ENCODE data around the gene STK11IP. TPM values are rescaled to one million over a fixed set of nuclear protein-coding genes. Genes with fewer than 3 reads are reported as not detected.

The STK11IP gene
- total and polyA plus RNA-seq, 2 of the 4 experiments (the other 2 are of a cell fraction): 14.5 to 19.7 TPM

- Histone ChIP-seq H2BK15ac (ENCODE audit: low read depth, low read length) (no peak overlapping the region), H4K5ac (ENCODE audit: low read depth, low read length) (no peak overlapping the region), H2BK20ac (ENCODE audit: low read depth, low read length) (no peak overlapping the region), H3K14ac (replicated peaks; ENCODE audit: low read depth, low read length) (no peak overlapping the region), H3K4me1 (ENCODE audit: control insufficient read depth, insufficient read depth, low read length) (peaks cover 2% of the 10 kb centered on the region; the same call in 1 of the 2 replicates), H2AK9ac (replicated peaks; ENCODE audit: low read depth, low read length, poor library complexity) (no peak overlapping the region), H3K56ac (ENCODE audit: extremely low read depth, insufficient read depth, low read length) (no peak overlapping the region), H3K9ac (ENCODE audit: low read depth, low read length) (no peak overlapping the region), H3K4me2 (ENCODE audit: low read depth, low read length) (no peak overlapping the region), H3K18ac (ENCODE audit: low read depth, low read length) (no peak overlapping the region), H3K79me1 (ENCODE audit: low read depth in 1 of 2, low read length in 2 of 2) (no peaks in the 10 kb centered on the region), H3K9me1 (ENCODE audit: insufficient read depth, low read length) (peaks cover 3% of the 10 kb centered on the region; the same call in 1 of the 2 replicates), H3K36me3 (ENCODE audit: control insufficient read depth, insufficient read depth, low read length) (peaks cover 13% of the 10 kb centered on the region), H3K4me3 (ENCODE audit: insufficient read depth, low read depth, low read length) (no peak overlapping the region), H2AFZ (replicated peaks; ENCODE audit: low read length, poor library complexity) (no peak overlapping the region), H2BK5ac (ENCODE audit: low read depth, low read length, poor library complexity, severe bottlenecking) (no peak overlapping the region), H3K27ac (ENCODE audit: insufficient read depth, low read length) (no peak overlapping the region), H4K91ac (ENCODE audit: insufficient read depth, low read depth, low read length) (no peak overlapping the region), H2AK5ac (ENCODE audit: low read depth, low read length) (no peak overlapping the region), H3K9me3 (ENCODE audit: control insufficient read depth, insufficient read depth, low read length) (no peaks in the 10 kb centered on the region), H3K4ac (ENCODE audit: low read depth, low read length) (no peak overlapping the region), H3K23ac (ENCODE audit: low read depth, low read length) (no peak overlapping the region), H3K27me3 (ENCODE audit: control insufficient read depth, insufficient read depth, low read length) (no peaks in the 10 kb centered on the region), H4K8ac (ENCODE audit: low read depth in 2 of 2, low read length in 2 of 2) (no peak overlapping the region), H4K20me1 (ENCODE audit: insufficient read depth, low read length) (peaks cover 4% of the 10 kb centered on the region; the same call in 1 of the 2 replicates), H2BK120ac (ENCODE audit: low read depth, low read length) (no peak overlapping the region)
- 60% methylated on average over 13 of the region's 24 CpGs; no CpG with 5 or more reads in 1 of the 2 experiments for WGBS, 2 experiments (ENCODE audit: extremely low coverage in 2 of 2, insufficient read length in 1 of 2)
- in situ Hi-C loops (cut with MboI; ENCODE audit: low sequenced_read_pairs): no loop called here
- ChIA-PET CTCF (interaction anchor here (0.7 to 2.0 kb wide), 3 partner anchors 13 to 1434 kb away, joined by 4 to 10 read pairs (median 7); partner anchors contain the start of gene STK11IP), POLR2A (ENCODE audit: unreplicated experiment) (interaction anchor here (0.6 kb wide), 1 partner anchor 1955 kb away, joined by 3 read pairs; no protein-coding TSS in a partner anchor)
- ATAC-seq (ENCODE audit: low read depth) (peak; percentile 25), DNase-seq (no peak)
- no TSS peak for BruUV-seq (replicated peaks)
- dilution Hi-C loops (cut with HindIII; ENCODE audit: low sequenced_read_pairs, unreplicated experiment): no loop called here
- no peak for TF ChIP-seq FOS (IDR thresholded peaks at IDR 0.05; ENCODE audit: low read depth, low read length)
- no peak for TF ChIP-seq MAZ (IDR thresholded peaks at IDR 0.05; ENCODE audit: borderline replicate concordance, low read depth, low read length)
- TF ChIP-seq, protein P1, sequence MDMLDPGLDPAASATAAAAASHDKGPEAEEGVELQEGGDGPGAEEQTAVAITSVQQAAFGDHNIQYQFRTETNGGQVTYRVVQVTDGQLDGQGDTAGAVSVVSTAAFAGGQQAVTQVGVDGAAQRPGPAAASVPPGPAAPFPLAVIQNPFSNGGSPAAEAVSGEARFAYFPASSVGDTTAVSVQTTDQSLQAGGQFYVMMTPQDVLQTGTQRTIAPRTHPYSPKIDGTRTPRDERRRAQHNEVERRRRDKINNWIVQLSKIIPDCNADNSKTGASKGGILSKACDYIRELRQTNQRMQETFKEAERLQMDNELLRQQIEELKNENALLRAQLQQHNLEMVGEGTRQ (IDR thresholded peaks at IDR 0.05; ENCODE audit: low read depth, low read length): no peak
- no peak for TF ChIP-seq SMC3 (IDR thresholded peaks at IDR 0.05; ENCODE audit: low read depth, low read length)
- TF ChIP-seq RCOR1 (IDR thresholded peaks at IDR 0.05; ENCODE audit: insufficient replicate concordance, low read length): no peak
- TF ChIP-seq CEBPB (IDR thresholded peaks at IDR 0.05; ENCODE audit: low read depth, low read length): no peak
- no peak for TF ChIP-seq BHLHE40 (IDR thresholded peaks at IDR 0.05; ENCODE audit: low read depth, low read length)
- no peak for TF ChIP-seq NFE2L2 (IDR thresholded peaks at IDR 0.05; ENCODE audit: low read depth, low read length)
- TF ChIP-seq CTCF (conservative IDR thresholded peaks at IDR 0.05; ENCODE audit: low read depth, low read length): no peak
- intact Hi-C loops (cut with micrococcal nuclease): no loop called here
These were observed 36.2 kb upstream of the STK11IP start for GRCh38 chr2:219561179-219562048.

All from IMR-90 (cell line).